ENCODE measurements around the gene ATP6V0C. TPM values are rescaled to one million over a fixed set of nuclear protein-coding genes. Genes with fewer than 3 reads are reported as not detected.
A peak's percentile ranks its signal among the peaks of the same experiment; 100 is the strongest.

ATP6V0C gene
- total and polyA plus RNA-seq, 2 of the 13 experiments (the other 11 are each of a cell fraction or from before 2014, with no cell fraction given) = 10.4 to 20.1 TPM

DNA sequence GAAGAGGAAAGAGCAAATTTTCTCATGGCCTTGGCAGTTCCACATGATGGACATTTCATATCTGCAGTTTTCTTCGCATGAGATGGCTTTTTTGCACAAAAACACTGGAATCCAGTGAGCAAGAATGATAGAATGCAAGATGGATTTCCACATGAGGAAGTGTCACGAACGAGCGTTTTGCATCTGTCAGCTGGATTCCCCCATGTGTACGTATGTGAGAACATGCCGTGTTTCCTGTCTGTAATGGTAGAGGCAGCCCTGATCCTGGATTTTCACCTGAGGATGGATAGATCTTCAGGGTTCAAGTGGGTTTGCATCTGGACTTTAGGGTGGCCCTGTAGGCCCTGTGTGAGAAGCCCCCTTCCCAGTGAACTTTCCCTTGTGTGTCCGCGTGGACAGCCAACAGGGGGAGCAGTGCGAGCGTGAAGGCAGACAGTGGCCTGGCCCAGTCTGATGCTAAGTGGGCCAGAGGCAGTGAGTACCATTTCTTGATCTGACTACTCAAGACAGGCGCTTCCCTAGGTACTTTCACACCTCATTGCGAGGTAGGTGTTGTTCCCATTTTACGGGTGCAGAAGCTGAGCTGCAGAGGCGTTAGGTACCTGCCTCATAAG, 26.2 kb downstream of the ATP6V0C start (continued):
- TF ChIP-seq RAD21 (CRISPR knock-in tag; IDR thresholded peaks at IDR 0.05) = 0 out of 2 replicates have a peak, but pooled peaks have one; percentile 13
- peak; percentile 59 for TF ChIP-seq SAP130 (CRISPR knock-in tag; IDR thresholded peaks at IDR 0.05; ENCODE audit: low read depth)
- TF ChIP-seq MAFK (conservative IDR thresholded peaks at IDR 0.05 in 1 of 2, IDR thresholded peaks at IDR 0.05 in 1 of 2; ENCODE audit: low read length in 2 of 2) = 0 out of 4 replicates have a peak, but pooled peaks of 1 of the 2 experiments have one; percentile 24
- peak; percentile 62 for TF ChIP-seq STAG1 (CRISPR knock-in tag; IDR thresholded peaks at IDR 0.05)
- TF ChIP-seq SMC3 (IDR thresholded peaks at IDR 0.05; ENCODE audit: low read length) = 0 out of 2 replicates have a peak, but pooled peaks have one; percentile 6
- TF ChIP-seq, protein P1, sequence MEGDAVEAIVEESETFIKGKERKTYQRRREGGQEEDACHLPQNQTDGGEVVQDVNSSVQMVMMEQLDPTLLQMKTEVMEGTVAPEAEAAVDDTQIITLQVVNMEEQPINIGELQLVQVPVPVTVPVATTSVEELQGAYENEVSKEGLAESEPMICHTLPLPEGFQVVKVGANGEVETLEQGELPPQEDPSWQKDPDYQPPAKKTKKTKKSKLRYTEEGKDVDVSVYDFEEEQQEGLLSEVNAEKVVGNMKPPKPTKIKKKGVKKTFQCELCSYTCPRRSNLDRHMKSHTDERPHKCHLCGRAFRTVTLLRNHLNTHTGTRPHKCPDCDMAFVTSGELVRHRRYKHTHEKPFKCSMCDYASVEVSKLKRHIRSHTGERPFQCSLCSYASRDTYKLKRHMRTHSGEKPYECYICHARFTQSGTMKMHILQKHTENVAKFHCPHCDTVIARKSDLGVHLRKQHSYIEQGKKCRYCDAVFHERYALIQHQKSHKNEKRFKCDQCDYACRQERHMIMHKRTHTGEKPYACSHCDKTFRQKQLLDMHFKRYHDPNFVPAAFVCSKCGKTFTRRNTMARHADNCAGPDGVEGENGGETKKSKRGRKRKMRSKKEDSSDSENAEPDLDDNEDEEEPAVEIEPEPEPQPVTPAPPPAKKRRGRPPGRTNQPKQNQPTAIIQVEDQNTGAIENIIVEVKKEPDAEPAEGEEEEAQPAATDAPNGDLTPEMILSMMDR (CRISPR knock-in tag; IDR thresholded peaks at IDR 0.05) = peak; percentile 62
- 0 out of 2 replicates have a peak, but pooled peaks have one; percentile 51 for TF ChIP-seq ZNF720 (CRISPR knock-in tag; IDR thresholded peaks at IDR 0.05)
- TF ChIP-seq, protein P2, sequence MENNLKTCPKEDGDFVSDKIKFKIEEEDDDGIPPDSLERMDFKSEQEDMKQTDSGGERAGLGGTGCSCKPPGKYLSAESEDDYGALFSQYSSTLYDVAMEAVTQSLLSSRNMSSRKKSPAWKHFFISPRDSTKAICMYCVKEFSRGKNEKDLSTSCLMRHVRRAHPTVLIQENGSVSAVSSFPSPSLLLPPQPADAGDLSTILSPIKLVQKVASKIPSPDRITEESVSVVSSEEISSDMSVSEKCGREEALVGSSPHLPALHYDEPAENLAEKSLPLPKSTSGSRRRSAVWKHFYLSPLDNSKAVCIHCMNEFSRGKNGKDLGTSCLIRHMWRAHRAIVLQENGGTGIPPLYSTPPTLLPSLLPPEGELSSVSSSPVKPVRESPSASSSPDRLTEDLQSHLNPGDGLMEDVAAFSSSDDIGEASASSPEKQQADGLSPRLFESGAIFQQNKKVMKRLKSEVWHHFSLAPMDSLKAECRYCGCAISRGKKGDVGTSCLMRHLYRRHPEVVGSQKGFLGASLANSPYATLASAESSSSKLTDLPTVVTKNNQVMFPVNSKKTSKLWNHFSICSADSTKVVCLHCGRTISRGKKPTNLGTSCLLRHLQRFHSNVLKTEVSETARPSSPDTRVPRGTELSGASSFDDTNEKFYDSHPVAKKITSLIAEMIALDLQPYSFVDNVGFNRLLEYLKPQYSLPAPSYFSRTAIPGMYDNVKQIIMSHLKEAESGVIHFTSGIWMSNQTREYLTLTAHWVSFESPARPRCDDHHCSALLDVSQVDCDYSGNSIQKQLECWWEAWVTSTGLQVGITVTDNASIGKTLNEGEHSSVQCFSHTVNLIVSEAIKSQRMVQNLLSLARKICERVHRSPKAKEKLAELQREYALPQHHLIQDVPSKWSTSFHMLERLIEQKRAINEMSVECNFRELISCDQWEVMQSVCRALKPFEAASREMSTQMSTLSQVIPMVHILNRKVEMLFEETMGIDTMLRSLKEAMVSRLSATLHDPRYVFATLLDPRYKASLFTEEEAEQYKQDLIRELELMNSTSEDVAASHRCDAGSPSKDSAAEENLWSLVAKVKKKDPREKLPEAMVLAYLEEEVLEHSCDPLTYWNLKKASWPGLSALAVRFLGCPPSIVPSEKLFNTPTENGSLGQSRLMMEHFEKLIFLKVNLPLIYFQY (CRISPR knock-in tag; IDR thresholded peaks at IDR 0.05; ENCODE audit: borderline replicate concordance) = peak; percentile 67; the same call in 1 of the 2 replicates
- TF ChIP-seq KMT2A (CRISPR knock-in tag; IDR thresholded peaks at IDR 0.05) = 0 out of 2 replicates have a peak, but pooled peaks have one; percentile 35
- TF ChIP-seq MAFF (IDR thresholded peaks at IDR 0.05; ENCODE audit: low read depth, low read length) = 0 out of 2 replicates have a peak, but pooled peaks have one; percentile 20
